MCF 10A (cell line): ENCODE data around the gene CTTNBP2NL. TPM values are rescaled to one million over a fixed set of nuclear protein-coding genes. Genes with fewer than 3 reads are reported as not detected.

Source experiments
- BruUV-seq: library from RNA; stranded (reverse); fragments of 400-500 nt; replicated peaks from 2 replicates; lab custom pipeline; 2021; lab: Mats Ljungman, UMichigan
- CTCF ChIA-PET: fragments of 300-600 bp; sonication (Branson Sonifier 250); formaldehyde crosslinking; extraction: SDS; loops from one replicate; lab custom pipeline; 2021; ENCODE audit warnings: antibody characterized with exemption, inconsistent platforms; lab: Yijun Ruan, JAX
- POLR2A ChIA-PET: fragments of 300-600, 350-650 bp; sonication (Branson Sonifier 250); formaldehyde crosslinking; extraction: SDS; loops from one replicate; lab custom pipeline; 2020; ENCODE audit warnings: antibody characterized with exemption, inconsistent platforms; lab: Yijun Ruan, JAX
- DNase-seq: peaks from one replicate; pipeline ENCODE4 v3.0.0-alpha.2; 2018; ENCODE audit not compliant: unreplicated experiment
- H3K27ac Mint-ChIP-seq: one replicate; pipeline ENCODE4 v1.8.0; 2022; ENCODE audit warnings: mild to moderate bottlenecking, low read depth, mixed read lengths; ENCODE audit not compliant: unreplicated experiment
- H3K27me3 Mint-ChIP-seq: one replicate; pipeline ENCODE4 v1.8.0; 2022; ENCODE audit warnings: mixed read lengths; ENCODE audit not compliant: insufficient read depth, unreplicated experiment
- H3K36me3 Mint-ChIP-seq: one replicate; pipeline ENCODE4 v1.8.0; 2022; ENCODE audit warnings: mild to moderate bottlenecking, moderate library complexity, mixed read lengths; ENCODE audit not compliant: insufficient read depth, unreplicated experiment
- H3K4me1 Mint-ChIP-seq: one replicate; pipeline ENCODE4 v1.8.0; 2022; ENCODE audit warnings: mixed read lengths; ENCODE audit not compliant: insufficient read depth, unreplicated experiment
- H3K4me3 Mint-ChIP-seq: one replicate; pipeline ENCODE4 v1.8.0; 2022; ENCODE audit warnings: mild to moderate bottlenecking, moderate library complexity, mixed read lengths; ENCODE audit not compliant: unreplicated experiment
- H3K9me3 Mint-ChIP-seq: one replicate; pipeline ENCODE4 v1.8.0; 2022; ENCODE audit warnings: mixed read lengths; ENCODE audit not compliant: unreplicated experiment
- intact Hi-C: fragments of 100-400 bp; cut with micrococcal nuclease; formaldehyde crosslinking; loops from 2 replicates; pipeline ENCODE4 v1.14.1; 2022
- total RNA-seq: library from RNA; stranded (reverse); gene quantifications from 2 replicates; pipeline ENCODE4 v1.2.3, GENCODE V29; 2022
- TF ChIP-seq, protein P1 (sequence below): fragments of 200-600 bp; IDR thresholded peaks from one replicate; pipeline ENCODE4 v1.8.0; 2022; ENCODE audit warnings: antibody characterized with exemption, mild to moderate bottlenecking; ENCODE audit not compliant: unreplicated experiment

The CTTNBP2NL gene
- total RNA-seq, 1 experiment from 2014 or later, result 48.8 TPM

DNA sequence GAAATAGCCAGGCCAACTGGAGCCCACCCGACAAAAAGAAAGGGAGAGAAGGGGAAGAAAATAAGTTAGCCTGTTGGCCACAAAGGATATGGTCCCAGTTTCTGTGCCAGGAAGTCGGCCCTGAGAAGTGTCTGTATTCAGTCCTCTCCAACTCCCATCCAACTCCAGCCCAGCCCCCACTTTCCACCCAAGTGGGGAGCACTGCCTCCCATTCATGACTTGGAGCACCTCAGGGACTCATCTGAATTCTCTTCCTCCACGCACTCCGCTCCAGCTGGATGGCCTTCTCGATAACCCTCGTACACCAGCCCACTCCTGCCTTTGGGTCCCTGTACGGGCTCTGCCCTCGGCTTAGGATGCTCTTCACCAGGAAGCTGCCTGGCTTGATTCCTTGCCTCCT is 110.7 kb downstream of the CTTNBP2NL start:
- DNase-seq, result no peak
- CTCF ChIA-PET, result interaction anchor here (0.5 kb wide), 1 partner anchor 51 kb away, joined by 3 read pairs; no protein-coding TSS in a partner anchor
- H3K27me3 Mint-ChIP-seq, result peaks cover 23% of the 10 kb centered on the region
- H3K9me3 Mint-ChIP-seq, result no peaks in the 10 kb centered on the region
- H3K4me3 Mint-ChIP-seq, result no peak overlapping the region
- TF ChIP-seq, protein P1, sequence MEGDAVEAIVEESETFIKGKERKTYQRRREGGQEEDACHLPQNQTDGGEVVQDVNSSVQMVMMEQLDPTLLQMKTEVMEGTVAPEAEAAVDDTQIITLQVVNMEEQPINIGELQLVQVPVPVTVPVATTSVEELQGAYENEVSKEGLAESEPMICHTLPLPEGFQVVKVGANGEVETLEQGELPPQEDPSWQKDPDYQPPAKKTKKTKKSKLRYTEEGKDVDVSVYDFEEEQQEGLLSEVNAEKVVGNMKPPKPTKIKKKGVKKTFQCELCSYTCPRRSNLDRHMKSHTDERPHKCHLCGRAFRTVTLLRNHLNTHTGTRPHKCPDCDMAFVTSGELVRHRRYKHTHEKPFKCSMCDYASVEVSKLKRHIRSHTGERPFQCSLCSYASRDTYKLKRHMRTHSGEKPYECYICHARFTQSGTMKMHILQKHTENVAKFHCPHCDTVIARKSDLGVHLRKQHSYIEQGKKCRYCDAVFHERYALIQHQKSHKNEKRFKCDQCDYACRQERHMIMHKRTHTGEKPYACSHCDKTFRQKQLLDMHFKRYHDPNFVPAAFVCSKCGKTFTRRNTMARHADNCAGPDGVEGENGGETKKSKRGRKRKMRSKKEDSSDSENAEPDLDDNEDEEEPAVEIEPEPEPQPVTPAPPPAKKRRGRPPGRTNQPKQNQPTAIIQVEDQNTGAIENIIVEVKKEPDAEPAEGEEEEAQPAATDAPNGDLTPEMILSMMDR, result no peak
- H3K4me1 Mint-ChIP-seq, result no peaks in the 10 kb centered on the region
- no peak overlapping the region for H3K27ac Mint-ChIP-seq
- no peaks in the 10 kb centered on the region for H3K36me3 Mint-ChIP-seq
- intact Hi-C loops, result no loop called here
- BruUV-seq, result no TSS peak
- POLR2A ChIA-PET, result no interaction called here

DNA sequence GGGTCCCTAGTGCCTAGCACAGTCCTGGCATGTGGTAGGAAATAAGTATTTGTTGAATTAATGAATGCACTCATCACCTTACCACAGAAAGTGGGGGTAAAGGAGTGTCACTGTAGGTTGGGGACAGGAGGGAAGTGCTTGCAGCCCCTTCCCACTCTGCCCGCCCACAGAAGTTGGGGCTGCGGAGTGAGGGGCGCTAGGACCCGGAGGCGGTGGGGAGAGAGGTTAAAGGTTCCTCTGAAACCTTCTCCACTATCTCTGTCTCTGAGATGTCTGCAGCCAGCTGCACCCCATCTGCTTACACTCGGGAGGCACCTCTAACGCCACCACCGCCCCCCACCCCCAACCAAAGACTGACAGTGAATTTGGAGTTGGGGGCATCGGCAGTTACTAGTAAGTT is 111.3 kb downstream of the CTTNBP2NL start:
- Mint-ChIP-seq H3K9me3 (no peaks in the 10 kb centered on the region), H3K36me3 (no peaks in the 10 kb centered on the region), H3K4me1 (no peaks in the 10 kb centered on the region), H3K27me3 (peaks cover 23% of the 10 kb centered on the region), H3K27ac (no peak overlapping the region), H3K4me3 (peak overlapping the region; percentile 75)
- intact Hi-C loops, result no loop called here
- DNase-seq, result no peak
- CTCF ChIA-PET, result no interaction called here
- POLR2A ChIA-PET, result no interaction called here
- no TSS peak for BruUV-seq
- TF ChIP-seq, protein P1, result no peak

DNA sequence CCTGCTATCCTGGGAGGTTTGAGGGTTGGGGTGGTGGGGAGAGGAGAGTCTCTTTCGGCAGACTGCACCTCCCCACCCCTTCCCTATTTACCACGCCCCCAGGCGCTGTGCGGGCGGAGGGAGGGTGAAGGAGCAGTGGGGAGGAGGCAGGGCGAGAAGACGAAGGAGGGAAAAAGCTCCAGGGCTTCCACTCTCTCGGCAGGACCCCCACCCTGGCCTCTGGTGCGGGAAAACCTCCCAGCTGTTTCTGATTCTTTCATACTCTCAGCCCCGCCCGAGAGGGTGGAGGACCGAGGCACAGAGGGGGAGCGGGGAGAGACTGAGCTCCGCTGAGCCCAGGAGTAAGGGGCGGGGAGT is 111.9 kb downstream of the CTTNBP2NL start:
- H3K27me3 Mint-ChIP-seq, result peaks cover 18% of the 10 kb centered on the region
- ChIA-PET POLR2A (no interaction called here), CTCF (interaction anchor here (0.7 kb wide), 1 partner anchor 41 kb away, joined by 4 read pairs; no protein-coding TSS in a partner anchor)
- no peaks in the 10 kb centered on the region for H3K36me3 Mint-ChIP-seq
- BruUV-seq, result no TSS peak
- TF ChIP-seq, protein P1, result no peak
- intact Hi-C loops, result no loop called here
- no peak for DNase-seq
- H3K4me3 Mint-ChIP-seq, result peak overlapping the region; percentile 75
- no peak overlapping the region for H3K27ac Mint-ChIP-seq
- no peaks in the 10 kb centered on the region for H3K9me3 Mint-ChIP-seq
- no peaks in the 10 kb centered on the region for H3K4me1 Mint-ChIP-seq

DNA sequence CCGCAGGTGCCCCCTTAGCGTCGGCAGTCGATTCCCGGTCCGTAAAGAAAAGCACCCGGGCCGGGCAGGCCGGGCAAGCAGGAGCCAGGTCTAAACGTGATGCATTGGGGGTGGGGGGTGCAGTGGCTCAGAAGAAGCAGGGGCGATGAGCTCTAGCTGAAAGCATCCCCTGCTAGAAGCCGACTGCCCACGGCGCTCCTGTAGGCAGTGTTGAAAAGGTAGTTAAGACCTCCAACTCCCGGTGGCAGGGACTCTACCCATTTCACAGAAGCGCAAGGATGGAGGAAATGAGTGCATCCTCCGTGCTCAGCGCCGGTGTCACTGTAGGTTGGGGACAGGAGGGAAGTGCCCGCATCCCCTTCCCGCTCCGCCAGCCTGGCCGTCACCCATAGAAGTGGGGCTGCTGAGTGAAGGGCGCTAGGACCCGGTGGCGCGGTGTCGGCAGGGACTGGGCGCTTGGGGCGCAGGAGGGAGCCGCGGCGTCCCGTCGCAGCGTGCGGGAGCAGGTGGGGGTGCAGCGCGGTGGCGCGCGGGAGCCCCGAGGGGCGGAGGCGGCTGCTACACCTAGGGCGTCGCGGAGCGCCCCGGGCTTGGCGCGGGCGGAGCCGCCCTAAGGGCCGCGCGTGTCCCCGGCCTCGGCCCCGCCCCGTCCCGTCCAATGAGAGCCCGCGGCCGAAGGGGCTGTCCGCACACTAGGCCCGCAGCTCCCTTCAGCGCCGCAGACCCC is 112.4 kb downstream of the CTTNBP2NL start, which contains the start of gene WNT2B:
Gene WNT2B (plus strand): TSS at position 688 of the 727 bp plus-strand sequence. CDS start 298 bp downstream, outside the sequence.
- Mint-ChIP-seq H3K9me3 (no peaks in the 10 kb centered on the region), H3K36me3 (no peaks in the 10 kb centered on the region), H3K27me3 (peaks cover 13% of the 10 kb centered on the region), H3K4me1 (no peaks in the 10 kb centered on the region), H3K4me3 (peak within 1 kb of the TSS; percentile 75), H3K27ac (no peak within 1 kb of the TSS)
- TF ChIP-seq, protein P1, result no peak
- BruUV-seq, result no TSS peak
- peak; percentile 23 for DNase-seq
- intact Hi-C loops, result no loop called here
- CTCF ChIA-PET, result interaction anchor here (0.7 kb wide), 1 partner anchor 42 kb away, joined by 4 read pairs; no protein-coding TSS in a partner anchor
- POLR2A ChIA-PET, result no interaction called here
